Neural crest cell (in vitro differentiated cells): ENCODE measurements around the gene DEFB115. TPM values are rescaled to one million over a fixed set of nuclear protein-coding genes. Genes with fewer than 3 reads are reported as not detected.

ENCODE experiments used
- DNase-seq: peaks from one replicate; pipeline ENCODE4 v3.0.0; 2021; ENCODE audit warnings: low read depth, mixed read lengths, low spot score
- H3K27ac Mint-ChIP-seq: one replicate; pipeline ENCODE4 v1.8.0; 2021; ENCODE audit warnings: mild to moderate bottlenecking, mixed read lengths; ENCODE audit not compliant: unreplicated experiment
- H3K27me3 Mint-ChIP-seq: 2 replicates; pipeline ENCODE4 v1.8.0; 2021; ENCODE audit warnings: low read depth, mild to moderate bottlenecking, mixed read lengths
- H3K36me3 Mint-ChIP-seq: 2 replicates; pipeline ENCODE4 v1.8.0; 2021; ENCODE audit warnings: low read depth, mild to moderate bottlenecking, mixed read lengths
- H3K4me1 Mint-ChIP-seq: 2 replicates; pipeline ENCODE4 v1.8.0; 2021; ENCODE audit warnings: mixed read lengths
- H3K4me3 Mint-ChIP-seq: one replicate; pipeline ENCODE4 v1.8.0; 2021; ENCODE audit warnings: mild to moderate bottlenecking, mixed read lengths
- H3K9me3 Mint-ChIP-seq: 2 replicates; pipeline ENCODE4 v1.8.0; 2021; ENCODE audit warnings: mixed read lengths
- long read RNA-seq: library from polyadenylated mRNA; unstranded; transcript quantifications from one replicate; pipeline ENCODE4 v2.0.0, GENCODE V29; 2020
- total RNA-seq: library from RNA; stranded (reverse); gene quantifications from 2 replicates; pipeline ENCODE4 v1.2.1, GENCODE V29; 2021
- TF ChIP-seq, protein P1 (sequence below): fragments of 200-600 bp; sonication (generic); conservative IDR thresholded peaks from 2 replicates; pipeline ENCODE4 v1.5.0; 2021; ENCODE audit warnings: antibody characterized with exemption, mild to moderate bottlenecking

Gene DEFB115, protein sequence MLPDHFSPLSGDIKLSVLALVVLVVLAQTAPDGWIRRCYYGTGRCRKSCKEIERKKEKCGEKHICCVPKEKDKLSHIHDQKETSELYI
- total RNA-seq, result not detected in 2 replicates
- long read RNA-seq, result 0 reads

DNA sequence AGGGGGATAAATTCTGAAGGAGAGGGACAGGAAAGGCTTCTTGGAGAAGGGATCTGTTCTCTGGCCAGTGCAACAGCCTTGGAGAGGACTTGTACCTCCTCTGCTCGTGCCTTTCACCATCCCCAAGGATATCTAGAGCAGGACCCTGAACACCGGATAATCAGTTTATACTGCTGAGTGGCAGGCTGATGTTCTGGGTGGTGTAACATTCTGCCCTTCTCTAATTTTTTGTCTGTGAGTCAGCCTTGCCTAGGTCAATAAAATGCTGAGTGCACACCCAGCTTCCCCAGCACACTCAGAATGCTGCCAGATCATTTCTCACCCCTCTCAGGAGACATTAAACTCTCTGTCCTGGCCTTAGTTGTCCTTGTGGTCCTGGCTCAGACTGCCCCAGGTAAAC is at the start of gene DEFB115:
DEFB115 (plus strand) TSS at position 301 of the 400 bp plus-strand sequence; CDS start at position 301, 0 bp downstream.
- Mint-ChIP-seq H3K27ac (no peak within 1 kb of the TSS), H3K27me3 (no peaks in the 10 kb centered on the region), H3K36me3 (peaks cover 10% of the 10 kb centered on the region), H3K4me1 (no peaks in the 10 kb centered on the region), H3K9me3 (peaks cover 47% of the 10 kb centered on the region), H3K4me3 (no peak within 1 kb of the TSS)
- no peak for DNase-seq
- TF ChIP-seq, protein P1, sequence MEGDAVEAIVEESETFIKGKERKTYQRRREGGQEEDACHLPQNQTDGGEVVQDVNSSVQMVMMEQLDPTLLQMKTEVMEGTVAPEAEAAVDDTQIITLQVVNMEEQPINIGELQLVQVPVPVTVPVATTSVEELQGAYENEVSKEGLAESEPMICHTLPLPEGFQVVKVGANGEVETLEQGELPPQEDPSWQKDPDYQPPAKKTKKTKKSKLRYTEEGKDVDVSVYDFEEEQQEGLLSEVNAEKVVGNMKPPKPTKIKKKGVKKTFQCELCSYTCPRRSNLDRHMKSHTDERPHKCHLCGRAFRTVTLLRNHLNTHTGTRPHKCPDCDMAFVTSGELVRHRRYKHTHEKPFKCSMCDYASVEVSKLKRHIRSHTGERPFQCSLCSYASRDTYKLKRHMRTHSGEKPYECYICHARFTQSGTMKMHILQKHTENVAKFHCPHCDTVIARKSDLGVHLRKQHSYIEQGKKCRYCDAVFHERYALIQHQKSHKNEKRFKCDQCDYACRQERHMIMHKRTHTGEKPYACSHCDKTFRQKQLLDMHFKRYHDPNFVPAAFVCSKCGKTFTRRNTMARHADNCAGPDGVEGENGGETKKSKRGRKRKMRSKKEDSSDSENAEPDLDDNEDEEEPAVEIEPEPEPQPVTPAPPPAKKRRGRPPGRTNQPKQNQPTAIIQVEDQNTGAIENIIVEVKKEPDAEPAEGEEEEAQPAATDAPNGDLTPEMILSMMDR, result no peak

DNA sequence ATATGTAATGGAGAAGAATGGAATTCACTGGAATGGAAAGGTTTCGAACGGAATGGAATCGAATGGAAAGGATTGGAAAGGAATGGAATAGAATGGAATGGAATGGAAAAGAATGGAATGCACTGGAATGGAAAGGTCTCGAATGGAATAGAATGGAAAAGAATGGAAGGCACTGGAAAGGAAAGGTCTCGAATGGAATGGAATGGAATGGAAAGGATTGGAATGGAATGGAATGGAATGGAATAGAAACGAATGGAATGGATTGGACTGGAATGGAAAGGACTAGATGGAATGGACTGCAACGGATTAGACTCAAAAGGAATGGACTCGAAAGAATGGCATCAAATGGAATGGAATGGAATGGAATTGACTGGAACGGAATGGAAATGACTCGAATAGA is 20.5 kb upstream of the DEFB115 start:
- Mint-ChIP-seq H3K36me3 (no peaks in the 10 kb centered on the region), H3K9me3 (no peaks in the 10 kb centered on the region), H3K27me3 (no peaks in the 10 kb centered on the region), H3K27ac (no peak overlapping the region), H3K4me3 (no peak overlapping the region), H3K4me1 (no peaks in the 10 kb centered on the region)
- TF ChIP-seq, protein P1, result no peak
- no peak for DNase-seq

DNA sequence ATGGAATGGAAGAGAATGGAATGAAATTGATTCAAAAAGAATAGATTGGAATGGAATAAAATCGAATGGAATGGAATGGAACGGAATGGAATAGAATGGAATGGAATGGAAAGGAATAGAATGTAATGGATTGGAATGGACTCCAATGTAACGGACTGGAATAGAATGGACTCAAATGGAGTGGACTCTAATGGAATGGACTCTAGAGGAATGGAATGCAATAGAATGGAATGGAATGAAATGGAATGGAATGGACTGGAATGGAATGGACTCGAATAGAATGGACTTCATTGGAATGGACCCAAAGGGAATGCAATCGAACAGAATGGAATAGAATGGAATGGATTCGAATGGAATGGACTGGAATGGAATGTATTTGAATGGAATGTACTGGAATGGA is 19.7 kb upstream of the DEFB115 start:
- no peaks in the 10 kb centered on the region for H3K9me3 Mint-ChIP-seq
- H3K4me1 Mint-ChIP-seq, result no peaks in the 10 kb centered on the region
- H3K27me3 Mint-ChIP-seq, result no peaks in the 10 kb centered on the region
- H3K27ac Mint-ChIP-seq, result no peak overlapping the region
- no peaks in the 10 kb centered on the region for H3K36me3 Mint-ChIP-seq
- DNase-seq, result no peak
- no peak overlapping the region for H3K4me3 Mint-ChIP-seq
- TF ChIP-seq, protein P1, result no peak

DNA sequence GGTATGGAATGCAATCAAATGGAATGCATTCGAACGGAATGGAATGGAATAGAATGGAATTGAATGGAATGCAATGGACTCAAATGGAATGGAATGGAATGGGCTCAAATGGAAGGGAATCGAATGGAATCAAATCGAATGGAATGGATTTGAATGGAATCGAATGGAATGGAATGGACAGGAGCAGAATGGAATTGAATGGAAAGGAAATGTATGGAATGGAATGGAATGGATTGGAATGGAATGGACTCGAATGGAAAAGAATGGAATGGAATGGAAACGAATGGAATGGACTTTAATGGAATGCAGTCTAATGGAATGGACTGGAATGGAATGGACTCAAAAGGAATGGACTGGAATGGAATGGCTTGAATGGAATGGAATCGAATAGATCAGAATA is 18.3 kb upstream of the DEFB115 start:
- Mint-ChIP-seq H3K36me3 (no peaks in the 10 kb centered on the region), H3K4me3 (no peak overlapping the region), H3K9me3 (no peaks in the 10 kb centered on the region), H3K27ac (no peak overlapping the region), H3K4me1 (no peaks in the 10 kb centered on the region), H3K27me3 (no peaks in the 10 kb centered on the region)
- no peak for DNase-seq
- TF ChIP-seq, protein P1, result no peak

DNA sequence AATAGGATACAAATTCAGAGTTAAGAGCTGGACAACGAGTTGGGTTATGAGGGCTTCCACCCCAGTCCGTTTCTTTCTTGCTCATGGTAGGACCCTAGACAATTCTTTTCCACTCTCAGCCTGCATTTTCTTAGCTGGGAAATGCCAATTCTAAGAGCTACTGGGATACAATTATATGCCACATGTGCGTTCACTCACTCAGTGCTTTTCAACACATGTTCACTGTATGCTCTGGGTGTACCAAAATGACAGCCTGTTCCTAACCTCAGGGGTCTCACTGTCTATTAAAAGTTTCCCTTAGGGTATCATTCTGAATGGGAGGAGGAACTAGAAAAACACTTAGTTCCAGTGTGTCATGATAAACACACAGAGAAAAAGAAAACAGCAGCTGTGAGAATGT is 505 bp upstream of the DEFB115 start:
- Mint-ChIP-seq H3K36me3 (peaks cover 10% of the 10 kb centered on the region), H3K4me1 (no peaks in the 10 kb centered on the region), H3K4me3 (no peak overlapping the region), H3K27ac (no peak overlapping the region), H3K9me3 (peaks cover 48% of the 10 kb centered on the region), H3K27me3 (no peaks in the 10 kb centered on the region)
- TF ChIP-seq, protein P1, result no peak
- no peak for DNase-seq
